Lower lobe of right lung (tissue), 2 donors: ENCODE results near the gene RPL37A. TPM values are rescaled to one million over a fixed set of nuclear protein-coding genes. Genes with fewer than 3 reads are reported as not detected.

Experiments
- ATAC-seq, 2 donors: fragments of 200-7000 bp; cut with Tn5 transposase; one replicate each; pipeline ENCODE4 v1.9.1; 2020 to 2022; ENCODE audit warnings: mild to moderate bottlenecking in 2 of 2, moderate library complexity in 2 of 2
- DNase-seq: peaks from one replicate; pipeline ENCODE4 v3.0.0-alpha.2; 2020
- H3K27ac ChIP-seq: fragments of 200-600 bp; one replicate; pipeline ENCODE4 v1.8.0; 2022
- H3K27me3 ChIP-seq: fragments of 200-600 bp; one replicate; pipeline ENCODE4 v1.8.0; 2022; ENCODE audit warnings: low read depth
- H3K36me3 ChIP-seq: fragments of 200-600 bp; one replicate; pipeline ENCODE4 v1.8.0; 2022; ENCODE audit warnings: mild to moderate bottlenecking
- H3K4me1 ChIP-seq: fragments of 200-600 bp; one replicate; pipeline ENCODE4 v1.8.0; 2022
- H3K4me3 ChIP-seq: fragments of 200-600 bp; one replicate; pipeline ENCODE4 v1.8.0; 2022; ENCODE audit warnings: mild to moderate bottlenecking
- H3K9me3 ChIP-seq: fragments of 200-600 bp; one replicate; pipeline ENCODE4 v1.8.0; 2022
- CTCF ChIP-seq: fragments of 200-600 bp; IDR thresholded peaks from one replicate; pipeline ENCODE4 v1.8.0; 2022; ENCODE audit warnings: antibody characterized with exemption, mild to moderate bottlenecking
- intact Hi-C: fragments of 100-400 bp; cut with DNase I; formaldehyde crosslinking; loops from one replicate; pipeline ENCODE4 v1.11.0; 2022
- total RNA-seq: library from RNA; stranded (reverse); fragmentation: NEBNext Ultra II Directional; extraction: Animal tissue kit (Norgen Biotek cat#: 25700); gene quantifications from one replicate; pipeline ENCODE4 v1.2.1, GENCODE V29; 2021
- donor health status: DM: no; HTN: yes; CAD: no; lungs with severe emphysema.

The RPL37A gene
- total RNA-seq, 1 donor from 2014 or later = 1,974 TPM

- no peaks in the 10 kb centered on the region for H3K9me3 ChIP-seq
- H3K27ac ChIP-seq = no peak overlapping the region
- intact Hi-C loops = no loop called here
- H3K4me3 ChIP-seq = no peak overlapping the region
- no peak for DNase-seq
- no peaks in the 10 kb centered on the region for H3K4me1 ChIP-seq
- peak; percentile 46 to 59 for ATAC-seq
- TF ChIP-seq CTCF = no peak
- no peaks in the 10 kb centered on the region for H3K27me3 ChIP-seq
- peaks cover 48% of the 10 kb centered on the region for H3K36me3 ChIP-seq
These were observed 23.5 kb upstream of the RPL37A start for GRCh38 chr2:216474925-216475670.

GRCh38 chr2:216475767-216476166 lies 22.9 kb upstream of the RPL37A start:
- Histone ChIP-seq H3K36me3 (peaks cover 55% of the 10 kb centered on the region), H3K4me3 (no peak overlapping the region), H3K27me3 (no peaks in the 10 kb centered on the region), H3K4me1 (no peaks in the 10 kb centered on the region), H3K9me3 (no peaks in the 10 kb centered on the region), H3K27ac (no peak overlapping the region)
- no peak for DNase-seq
- no peak for TF ChIP-seq CTCF
- intact Hi-C loops = no loop called here
- no peak for ATAC-seq

GRCh38 chr2:216477283-216478035 lies 21.2 kb upstream of the RPL37A start:
- ATAC-seq (peak; percentile 46 to 61), DNase-seq (no peak)
- intact Hi-C loops = no loop called here
- TF ChIP-seq CTCF = no peak
- Histone ChIP-seq H3K4me3 (no peak overlapping the region), H3K36me3 (peaks cover 53% of the 10 kb centered on the region), H3K27ac (no peak overlapping the region), H3K9me3 (no peaks in the 10 kb centered on the region), H3K4me1 (no peaks in the 10 kb centered on the region), H3K27me3 (no peaks in the 10 kb centered on the region)

- no peak for TF ChIP-seq CTCF
- Histone ChIP-seq H3K27ac (no peak overlapping the region), H3K27me3 (no peaks in the 10 kb centered on the region), H3K4me1 (no peaks in the 10 kb centered on the region), H3K4me3 (no peak overlapping the region), H3K9me3 (no peaks in the 10 kb centered on the region), H3K36me3 (peaks cover 60% of the 10 kb centered on the region)
- intact Hi-C loops = no loop called here
- DNase-seq (no peak), ATAC-seq (no peak)
These were observed 20.5 kb upstream of the RPL37A start for GRCh38 chr2:216478151-216478550.

- H3K36me3 ChIP-seq = peaks cover 62% of the 10 kb centered on the region
- no peak overlapping the region for H3K27ac ChIP-seq
- no peak for ATAC-seq
- no peak overlapping the region for H3K4me3 ChIP-seq
- no peaks in the 10 kb centered on the region for H3K27me3 ChIP-seq
- TF ChIP-seq CTCF = no peak
- intact Hi-C loops = no loop called here
- DNase-seq = no peak
- no peaks in the 10 kb centered on the region for H3K4me1 ChIP-seq
- no peaks in the 10 kb centered on the region for H3K9me3 ChIP-seq
These were observed 19.9 kb upstream of the RPL37A start for GRCh38 chr2:216478791-216479190.
